ENCODE results near the gene ABI2.
"Not testable (repeated sequence)": the region's sequence is repeated elsewhere in the genome, so short reads cannot be mapped to it uniquely, and the experiment has no call there.

Gene ABI2

DNA sequence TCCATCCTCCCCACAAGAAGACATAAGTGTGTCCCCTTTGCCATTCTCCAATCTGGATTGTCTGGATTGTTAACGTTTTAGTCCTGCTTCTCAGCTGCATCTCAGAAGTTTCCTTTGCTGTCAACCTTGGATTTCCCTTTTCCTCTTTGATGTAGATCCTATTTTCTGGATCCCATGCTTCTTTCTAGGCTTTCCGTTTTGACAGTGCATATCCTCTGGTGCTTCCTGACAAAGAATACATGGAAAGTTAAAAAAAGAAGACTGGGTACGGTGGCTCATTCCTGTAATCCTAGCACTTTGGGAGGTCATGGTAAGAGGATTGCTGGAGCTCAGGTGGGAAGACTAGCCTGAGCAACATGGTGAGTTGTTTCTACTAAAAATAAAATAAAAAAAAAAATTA is 26.8 kb downstream of the ABI2 start:
- no peak overlapping the region for H3K4me3 ChIP-seq (ENCODE audit: low read length)
- TF ChIP-seq, protein P1, sequence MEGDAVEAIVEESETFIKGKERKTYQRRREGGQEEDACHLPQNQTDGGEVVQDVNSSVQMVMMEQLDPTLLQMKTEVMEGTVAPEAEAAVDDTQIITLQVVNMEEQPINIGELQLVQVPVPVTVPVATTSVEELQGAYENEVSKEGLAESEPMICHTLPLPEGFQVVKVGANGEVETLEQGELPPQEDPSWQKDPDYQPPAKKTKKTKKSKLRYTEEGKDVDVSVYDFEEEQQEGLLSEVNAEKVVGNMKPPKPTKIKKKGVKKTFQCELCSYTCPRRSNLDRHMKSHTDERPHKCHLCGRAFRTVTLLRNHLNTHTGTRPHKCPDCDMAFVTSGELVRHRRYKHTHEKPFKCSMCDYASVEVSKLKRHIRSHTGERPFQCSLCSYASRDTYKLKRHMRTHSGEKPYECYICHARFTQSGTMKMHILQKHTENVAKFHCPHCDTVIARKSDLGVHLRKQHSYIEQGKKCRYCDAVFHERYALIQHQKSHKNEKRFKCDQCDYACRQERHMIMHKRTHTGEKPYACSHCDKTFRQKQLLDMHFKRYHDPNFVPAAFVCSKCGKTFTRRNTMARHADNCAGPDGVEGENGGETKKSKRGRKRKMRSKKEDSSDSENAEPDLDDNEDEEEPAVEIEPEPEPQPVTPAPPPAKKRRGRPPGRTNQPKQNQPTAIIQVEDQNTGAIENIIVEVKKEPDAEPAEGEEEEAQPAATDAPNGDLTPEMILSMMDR (IDR thresholded peaks at IDR 0.05; ENCODE audit: insufficient read depth, low read depth, low read length, missing control alignments): no peak
- DNase-seq (ENCODE audit: low read depth): no peak

DNA sequence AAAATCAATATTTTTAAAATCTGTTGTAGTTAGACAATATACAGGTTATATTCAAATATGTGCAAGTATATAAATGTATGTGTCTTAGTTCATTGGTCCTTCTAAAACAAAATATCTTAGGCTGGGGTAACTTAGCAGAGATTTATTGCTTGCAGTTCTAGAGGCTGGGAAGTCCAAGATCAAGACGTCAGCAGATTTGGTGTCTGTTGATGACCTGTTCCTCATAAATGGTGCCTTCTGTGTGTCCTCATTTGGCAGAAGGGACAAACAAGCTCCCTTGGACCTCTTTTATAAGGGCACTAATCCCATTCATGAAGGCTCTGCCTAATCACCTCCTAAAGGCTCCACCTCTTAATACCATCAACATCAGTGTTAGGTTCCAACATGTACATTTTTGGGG is 31.3 kb downstream of the ABI2 start:
- H3K4me3 ChIP-seq (ENCODE audit: low read length): no peak overlapping the region
- no peak for DNase-seq (ENCODE audit: low read depth)
- TF ChIP-seq, protein P1 (IDR thresholded peaks at IDR 0.05; ENCODE audit: insufficient read depth, low read depth, low read length, missing control alignments): no peak

DNA sequence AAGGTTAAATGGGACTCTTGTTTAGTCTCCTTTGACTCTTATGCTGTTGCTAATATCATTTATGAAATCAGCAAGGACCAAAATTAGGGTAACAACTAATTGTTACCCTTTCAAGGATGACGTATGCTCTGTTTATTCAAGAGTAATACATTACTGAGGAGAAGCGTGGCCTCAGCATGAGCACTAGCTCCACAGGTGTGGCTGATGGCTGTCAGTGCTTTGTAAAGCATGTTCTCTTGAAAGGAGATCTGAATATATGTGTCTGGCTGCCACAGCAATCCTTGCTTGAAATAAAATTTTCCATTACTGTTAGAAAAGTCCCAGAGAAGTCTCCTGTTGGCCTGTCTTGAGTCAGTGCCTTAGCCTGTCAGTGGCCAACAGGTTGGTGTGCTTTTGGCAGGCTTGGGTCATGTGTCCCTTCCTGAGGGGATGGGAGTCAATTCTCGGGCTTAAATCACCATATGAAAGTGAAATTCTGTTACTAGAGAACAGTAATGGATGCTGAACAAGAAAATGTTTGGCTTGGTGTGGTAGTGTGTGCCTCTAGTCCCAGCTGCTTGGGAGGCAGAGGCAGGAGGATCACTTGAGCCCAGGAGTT is 32.7 kb downstream of the ABI2 start:
- no peak for DNase-seq (ENCODE audit: low read depth)
- TF ChIP-seq, protein P1 (IDR thresholded peaks at IDR 0.05; ENCODE audit: insufficient read depth, low read depth, low read length, missing control alignments): no peak

DNA sequence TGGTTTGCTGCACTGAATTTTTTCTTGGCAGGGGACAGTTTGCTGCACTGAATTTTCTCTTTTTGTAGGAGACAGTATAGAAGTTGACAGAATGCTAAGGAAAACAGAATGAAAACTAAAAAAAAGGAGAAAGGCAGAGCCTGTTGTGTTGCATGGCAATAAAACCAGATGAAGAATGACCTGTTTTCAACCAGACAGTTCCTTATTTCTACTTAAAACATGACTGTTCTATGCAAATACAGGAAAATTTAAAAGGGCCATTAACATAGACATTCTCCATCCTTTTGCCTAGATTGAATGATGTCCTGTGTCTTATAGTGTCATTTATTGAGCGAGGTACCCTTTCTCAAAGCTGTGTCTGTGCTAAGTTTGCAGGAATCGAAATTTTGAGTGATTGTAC is 33.3 kb downstream of the ABI2 start:
- TF ChIP-seq, protein P1 (IDR thresholded peaks at IDR 0.05; ENCODE audit: insufficient read depth, low read depth, low read length, missing control alignments): no peak
- DNase-seq (ENCODE audit: low read depth): no peak
- H3K4me3 ChIP-seq (ENCODE audit: low read length): no peak overlapping the region

More for the DNA sequence above, 32.7 kb downstream of the ABI2 start:
- no peak overlapping the region for H3K4me3 ChIP-seq (ENCODE audit: low read length)

DNA sequence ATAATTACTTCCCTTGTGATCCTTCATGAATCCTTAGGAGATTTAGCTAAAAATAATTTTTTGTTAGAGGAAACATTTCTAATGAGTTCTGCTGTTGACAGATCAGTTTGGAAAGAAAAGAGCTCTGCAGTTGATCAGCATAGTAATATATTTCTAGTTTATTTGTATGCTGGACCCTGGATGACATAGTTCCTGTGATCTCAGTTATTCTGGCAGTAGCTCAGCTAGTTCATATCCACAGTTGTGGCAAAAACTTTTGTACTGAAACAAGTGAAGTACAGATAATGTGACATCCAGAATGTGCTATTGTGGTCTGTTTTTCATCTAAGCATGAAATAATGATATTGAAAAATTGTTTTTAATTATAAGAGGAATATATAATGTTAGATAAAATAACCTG is 33.7 kb downstream of the ABI2 start:
- H3K4me3 ChIP-seq (ENCODE audit: low read length): no peak overlapping the region
- DNase-seq (ENCODE audit: low read depth): no peak
- TF ChIP-seq, protein P1 (IDR thresholded peaks at IDR 0.05; ENCODE audit: insufficient read depth, low read depth, low read length, missing control alignments): no peak

DNA sequence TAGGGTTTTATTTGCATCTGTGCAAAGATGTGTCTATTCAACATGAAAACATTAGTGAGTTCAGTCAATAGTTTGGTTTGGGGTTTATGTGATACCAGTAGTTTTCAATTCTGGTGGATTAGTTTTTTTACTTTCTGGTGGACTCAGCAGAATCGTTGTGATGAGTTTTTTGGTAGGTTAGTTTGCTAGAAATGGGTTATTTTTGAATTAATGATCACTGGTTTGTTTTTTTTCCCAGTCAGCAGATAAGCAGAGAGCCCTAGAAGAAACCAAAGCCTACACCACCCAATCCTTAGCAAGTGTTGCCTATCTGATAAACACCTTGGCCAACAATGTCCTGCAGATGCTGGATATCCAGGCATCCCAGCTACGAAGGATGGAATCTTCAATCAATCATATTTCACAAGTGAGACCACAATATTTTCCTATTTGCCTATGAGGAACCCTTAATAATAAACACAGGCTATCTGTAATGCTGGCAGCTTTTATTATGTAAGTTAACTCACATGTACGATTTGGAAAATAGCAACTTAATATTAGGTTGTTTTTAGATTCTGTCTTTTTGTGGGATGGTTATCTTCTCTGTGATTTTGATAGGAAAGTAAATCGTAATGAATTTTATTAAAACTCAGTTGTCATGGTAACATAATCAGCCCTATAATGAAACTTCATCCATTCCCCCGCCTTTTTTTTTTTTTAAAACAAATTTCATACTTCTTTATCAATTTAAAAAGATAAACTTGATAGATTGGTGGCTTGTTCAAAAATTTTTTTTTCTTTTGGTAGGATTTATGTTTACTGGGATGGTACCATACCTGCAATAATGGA is 38.7 kb downstream of the ABI2 start:
- no peak for DNase-seq (ENCODE audit: low read depth)
- TF ChIP-seq, protein P1 (IDR thresholded peaks at IDR 0.05; ENCODE audit: insufficient read depth, low read depth, low read length, missing control alignments): no peak

DNA sequence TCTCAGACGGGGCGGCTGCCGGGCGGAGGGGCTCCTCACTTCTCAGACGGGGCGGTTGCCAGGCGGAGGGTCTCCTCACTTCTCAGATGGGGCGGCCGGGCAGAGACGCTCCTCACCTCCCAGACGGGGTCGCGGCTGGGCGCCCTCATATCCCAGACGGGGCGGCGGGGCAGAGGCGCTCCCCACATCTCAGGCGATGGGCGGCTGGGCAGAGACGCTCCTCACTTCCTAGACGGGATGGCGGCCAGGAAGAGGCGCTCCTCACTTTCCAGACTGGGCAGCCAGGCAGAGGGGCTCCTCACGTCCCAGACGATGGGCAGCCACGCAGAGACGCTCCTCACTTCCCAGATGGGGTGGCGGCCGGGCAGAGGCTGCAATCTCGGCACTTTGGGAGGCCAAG is 44.5 kb downstream of the ABI2 start:
- H3K4me3 ChIP-seq (ENCODE audit: low read length); DNase-seq (ENCODE audit: low read depth): not testable (repeated sequence)

More for the DNA sequence above, 38.7 kb downstream of the ABI2 start:
- H3K4me3 ChIP-seq (ENCODE audit: low read length): no peak overlapping the region
